Measurements from ENCODE around the gene CYB561D2. TPM values are rescaled to one million over a fixed set of nuclear protein-coding genes. Genes with fewer than 3 reads are reported as not detected.

Gene CYB561D2
- total RNA-seq, 1 experiment from 2014 or later, result 8.3 TPM

- DNase-seq (ENCODE audit: extremely low read depth, low read depth), result no peak
Observed at GRCh38 chr3:50323092-50323600, 27.5 kb upstream of the CYB561D2 start.

DNA sequence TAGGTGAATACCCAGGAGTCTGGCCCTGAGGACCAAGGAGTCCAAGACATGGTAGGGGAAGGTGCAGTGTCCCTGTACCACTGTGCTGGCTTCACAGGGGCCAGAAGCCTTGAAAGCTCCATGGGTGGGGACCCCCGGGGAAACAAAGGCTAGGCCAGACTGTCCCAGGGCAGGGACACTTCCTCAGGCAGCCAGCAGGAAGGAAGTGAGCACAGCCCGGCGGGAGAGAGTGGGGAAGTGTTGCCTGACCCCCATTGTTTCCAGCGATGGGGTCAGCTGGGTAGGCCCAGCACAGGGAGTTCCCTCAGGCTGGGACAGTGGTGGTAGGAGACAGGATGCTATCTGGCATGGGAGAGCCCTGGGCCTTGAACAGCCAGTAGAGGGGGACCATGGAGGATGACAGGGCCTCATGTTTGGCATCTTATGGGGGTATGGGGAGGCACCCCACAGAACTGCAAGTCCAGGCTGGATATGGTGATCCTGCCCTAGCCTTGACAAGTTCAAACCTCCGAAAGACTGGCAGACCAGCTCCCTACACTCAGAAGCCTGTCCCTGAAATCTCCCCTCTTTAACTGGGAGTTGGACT lies 27.0 kb upstream of the CYB561D2 start:
- no peak for DNase-seq (ENCODE audit: extremely low read depth, low read depth)

- peak; percentile 54 for DNase-seq (ENCODE audit: extremely low read depth, low read depth)
Observed at GRCh38 chr3:50324351-50325112, 26.1 kb upstream of the CYB561D2 start.

DNA sequence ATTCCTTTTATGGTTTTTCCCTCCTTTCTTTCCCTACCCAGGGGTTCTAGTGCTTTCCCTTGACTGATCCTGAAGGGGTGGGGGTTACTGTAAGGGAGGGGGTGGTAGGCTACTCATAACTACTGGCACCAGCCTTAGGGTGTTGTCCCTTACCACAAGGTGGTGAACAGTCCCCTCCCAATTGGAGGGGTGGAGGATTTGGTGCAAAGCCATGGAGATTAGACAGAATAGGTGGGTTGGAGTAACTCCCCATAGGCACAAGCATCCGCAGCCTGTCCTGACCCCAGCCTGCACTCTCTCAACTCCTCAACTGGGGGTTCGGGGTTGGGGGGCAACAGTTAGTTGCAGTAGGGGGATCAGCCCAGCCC lies 25.6 kb upstream of the CYB561D2 start:
- no peak for DNase-seq (ENCODE audit: extremely low read depth, low read depth)

- DNase-seq (ENCODE audit: extremely low read depth, low read depth), result no peak
Observed at GRCh38 chr3:50325497-50326181, 25.0 kb upstream of the CYB561D2 start.

GRCh38 chr3:50326182-50326541 lies 24.5 kb upstream of the CYB561D2 start:
- no peak for DNase-seq (ENCODE audit: extremely low read depth, low read depth)

- DNase-seq (ENCODE audit: extremely low read depth, low read depth), result no peak
Observed at GRCh38 chr3:50327129-50327528, 23.5 kb upstream of the CYB561D2 start.

GRCh38 chr3:50327943-50328691 lies 22.5 kb upstream of the CYB561D2 start, which contains the start of gene TUSC2:
Gene TUSC2 (minus strand): TSS chr3:50328223. CDS start chr3:50328099, 124 bp downstream.
- DNase-seq (ENCODE audit: extremely low read depth, low read depth), result peak; percentile 94

GRCh38 chr3:50330330-50330729 lies 20.3 kb upstream of the CYB561D2 start:
- DNase-seq (ENCODE audit: extremely low read depth, low read depth), result no peak

DNA sequence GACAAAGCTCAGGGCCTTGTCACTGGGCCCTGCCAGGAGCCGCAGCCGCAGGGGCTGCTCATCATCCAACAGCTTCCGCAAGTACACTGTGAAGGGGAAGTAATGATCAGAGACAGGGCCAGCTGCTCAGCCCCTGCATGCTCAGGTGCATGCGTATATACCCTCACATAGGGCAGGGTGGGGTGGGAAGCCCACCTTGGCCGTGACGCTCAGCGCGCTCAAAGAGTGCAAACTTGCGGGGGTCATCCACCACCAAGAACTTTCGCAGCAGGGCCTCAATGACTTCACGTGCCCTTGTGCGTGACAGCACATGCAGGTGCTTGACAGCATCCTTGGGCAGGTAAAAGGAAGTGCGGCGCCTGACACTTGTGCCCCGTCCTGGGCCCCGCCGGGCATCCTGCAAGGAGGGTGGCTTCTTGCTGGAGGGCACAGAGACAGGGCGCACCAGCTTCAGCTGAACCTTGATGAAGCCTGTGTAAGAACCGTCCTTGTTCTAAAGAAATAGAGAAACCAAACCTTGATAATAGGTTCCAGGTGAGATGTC lies 19.2 kb upstream of the CYB561D2 start:
- no peak for DNase-seq (ENCODE audit: extremely low read depth, low read depth)

DNA sequence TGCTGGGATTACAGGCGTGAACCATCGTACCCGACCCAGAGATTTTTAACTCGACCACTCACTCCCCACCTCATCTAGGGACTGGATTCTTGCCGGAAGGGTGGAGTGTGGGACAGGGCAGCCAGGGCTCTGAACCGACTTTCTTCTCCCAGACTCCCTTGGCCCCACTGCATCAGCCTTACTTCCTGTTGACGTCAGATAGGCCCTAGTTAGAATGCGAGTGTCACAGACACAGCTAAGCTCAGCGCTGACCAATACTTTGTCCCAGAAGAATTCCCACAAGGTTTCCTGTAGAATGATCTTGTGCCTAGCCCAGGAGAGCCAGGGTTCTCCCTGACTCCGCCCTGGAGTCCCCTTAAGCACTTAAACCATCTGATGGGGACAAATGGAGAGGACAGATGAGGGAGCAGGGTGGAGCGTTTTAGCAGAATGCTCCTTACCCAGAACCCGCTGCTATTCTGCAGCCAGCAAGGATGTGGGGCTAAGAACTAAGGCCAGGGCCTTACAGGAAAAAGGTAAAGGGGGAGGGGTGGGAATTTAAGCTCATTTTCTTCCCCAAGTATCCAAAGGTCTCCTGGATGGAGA lies 16.8 kb upstream of the CYB561D2 start:
- DNase-seq (ENCODE audit: extremely low read depth, low read depth), result peak; percentile 81

DNA sequence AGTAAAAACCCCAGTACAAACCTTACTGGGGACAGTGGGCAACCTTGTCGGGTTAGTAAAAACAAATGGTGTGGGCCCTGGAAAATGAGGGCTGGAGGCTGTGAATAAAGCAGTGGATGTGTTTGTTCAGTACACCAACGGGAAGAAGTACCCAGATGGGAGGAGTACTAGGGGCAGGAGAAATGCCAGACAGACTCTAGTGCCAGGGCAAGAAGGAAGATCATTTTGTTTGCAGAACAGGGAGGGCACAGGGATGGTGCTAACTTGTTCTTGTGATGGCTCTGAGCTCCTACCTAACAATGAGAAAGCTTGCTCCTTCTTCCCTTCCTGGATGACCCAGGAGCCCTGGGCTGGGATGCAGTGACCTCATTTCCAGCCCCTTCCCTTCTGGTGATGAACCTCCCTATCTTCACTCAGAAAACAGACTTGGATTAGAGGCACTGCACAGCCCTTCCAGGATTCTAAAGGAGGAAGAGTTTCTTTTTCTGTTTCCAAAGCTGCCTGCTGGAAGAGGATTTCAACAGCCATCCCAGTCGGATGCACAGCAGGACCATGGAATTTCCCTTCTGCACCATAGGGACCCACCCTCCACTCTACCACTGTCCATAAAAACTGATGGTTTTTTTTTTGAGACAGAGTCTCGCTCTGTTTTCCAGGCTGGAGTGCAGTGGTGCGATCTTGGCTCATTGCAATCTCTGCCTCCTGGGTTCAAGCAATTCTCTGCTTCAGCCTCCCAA lies 16.2 kb upstream of the CYB561D2 start:
- DNase-seq (ENCODE audit: extremely low read depth, low read depth), result no peak

- no peak for DNase-seq (ENCODE audit: extremely low read depth, low read depth)
Observed at GRCh38 chr3:50336452-50337174, 14.0 kb upstream of the CYB561D2 start.

GRCh38 chr3:50337175-50337861 lies 13.3 kb upstream of the CYB561D2 start:
- peak; percentile 97 for DNase-seq (ENCODE audit: extremely low read depth, low read depth)

DNA sequence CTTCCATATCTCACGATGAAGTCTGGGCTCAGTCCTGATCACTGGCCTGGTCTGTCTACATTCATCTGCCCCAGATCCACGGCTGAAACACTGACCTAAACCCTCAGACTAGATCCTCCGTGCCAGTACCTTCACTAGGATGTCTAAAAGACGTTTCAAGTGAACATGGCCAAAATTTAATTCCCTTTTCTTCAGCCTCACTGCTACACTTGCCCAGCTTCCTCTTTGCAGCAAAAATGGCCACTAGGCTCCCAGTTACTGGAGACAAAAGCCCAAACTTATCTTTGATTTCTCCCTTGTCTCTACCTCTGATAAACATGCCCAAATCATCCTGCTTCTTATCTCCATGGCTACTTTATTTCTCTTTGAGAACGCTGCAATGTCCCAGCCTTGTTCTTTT lies 11.7 kb upstream of the CYB561D2 start:
- no peak for DNase-seq (ENCODE audit: extremely low read depth, low read depth)

- DNase-seq (ENCODE audit: extremely low read depth, low read depth), result no peak
Observed at GRCh38 chr3:50339485-50340146, 11.0 kb upstream of the CYB561D2 start.

DNA sequence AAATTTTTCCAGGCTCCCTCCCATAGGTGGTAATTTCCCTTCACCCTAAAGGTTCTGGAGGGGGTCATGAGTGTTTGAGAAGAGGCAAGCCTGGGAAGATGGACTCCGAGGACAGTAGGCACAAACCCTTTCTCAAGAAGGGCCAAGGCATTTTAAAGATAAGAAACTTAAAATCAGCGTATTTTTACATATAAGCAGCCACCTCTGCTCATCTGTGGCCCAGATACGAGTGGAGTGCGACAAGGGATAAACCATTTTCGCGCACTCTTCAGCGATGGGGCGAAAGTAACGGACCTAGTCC lies 10.6 kb upstream of the CYB561D2 start:
- DNase-seq (ENCODE audit: extremely low read depth, low read depth), result no peak

Data from NCI-H460 (cell line).